Esophagus squamous epithelium (tissue), 4 donors: ENCODE measurements around the gene JUND.

ENCODE experiments used
- POLR2A ChIP-seq, 4 donors: fragments of 450-650 bp; IDR thresholded peaks; one replicate each; pipeline ENCODE4 v1.6.1; 2017; ENCODE audit warnings: antibody characterized with exemption in 4 of 4, mild to moderate bottlenecking in 4 of 4, moderate library complexity in 3 of 4
- TF ChIP-seq, protein P1 (sequence below), 6 experiments: fragments of 450-650 bp in 4 of 6; fragments of 200-600 bp in 2 of 6; sonication (generic) in 2 of 6; IDR thresholded peaks; one replicate each; pipeline ENCODE4 v1.5.1; 2016 to 2019; ENCODE audit warnings: antibody characterized with exemption in 6 of 6, mild to moderate bottlenecking in 4 of 6, moderate library complexity in 4 of 6

DNA sequence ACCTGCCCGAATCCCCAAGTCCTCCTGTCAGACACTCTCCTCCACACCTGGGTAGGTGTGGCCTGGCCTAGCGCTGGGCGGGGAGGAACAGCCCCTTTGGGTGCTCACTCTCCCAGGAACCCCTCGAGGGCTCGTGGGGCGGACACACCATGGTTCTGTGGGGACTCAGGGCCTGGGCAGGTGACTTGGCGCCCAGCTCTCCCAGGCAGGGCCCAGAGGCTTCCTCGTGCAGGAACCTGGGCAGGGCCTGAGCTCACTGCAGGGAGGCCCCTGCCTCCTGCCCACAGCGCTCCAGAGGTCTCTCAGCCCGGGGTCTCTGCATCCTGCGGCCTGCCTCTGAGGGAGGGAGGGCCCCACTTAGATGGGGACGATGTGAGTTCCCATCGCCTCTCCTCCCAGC is 29.5 kb upstream of the JUND start:
- TF ChIP-seq, protein P1, sequence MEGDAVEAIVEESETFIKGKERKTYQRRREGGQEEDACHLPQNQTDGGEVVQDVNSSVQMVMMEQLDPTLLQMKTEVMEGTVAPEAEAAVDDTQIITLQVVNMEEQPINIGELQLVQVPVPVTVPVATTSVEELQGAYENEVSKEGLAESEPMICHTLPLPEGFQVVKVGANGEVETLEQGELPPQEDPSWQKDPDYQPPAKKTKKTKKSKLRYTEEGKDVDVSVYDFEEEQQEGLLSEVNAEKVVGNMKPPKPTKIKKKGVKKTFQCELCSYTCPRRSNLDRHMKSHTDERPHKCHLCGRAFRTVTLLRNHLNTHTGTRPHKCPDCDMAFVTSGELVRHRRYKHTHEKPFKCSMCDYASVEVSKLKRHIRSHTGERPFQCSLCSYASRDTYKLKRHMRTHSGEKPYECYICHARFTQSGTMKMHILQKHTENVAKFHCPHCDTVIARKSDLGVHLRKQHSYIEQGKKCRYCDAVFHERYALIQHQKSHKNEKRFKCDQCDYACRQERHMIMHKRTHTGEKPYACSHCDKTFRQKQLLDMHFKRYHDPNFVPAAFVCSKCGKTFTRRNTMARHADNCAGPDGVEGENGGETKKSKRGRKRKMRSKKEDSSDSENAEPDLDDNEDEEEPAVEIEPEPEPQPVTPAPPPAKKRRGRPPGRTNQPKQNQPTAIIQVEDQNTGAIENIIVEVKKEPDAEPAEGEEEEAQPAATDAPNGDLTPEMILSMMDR (IDR thresholded peaks at IDR 0.05): no peak
- TF ChIP-seq POLR2A (IDR thresholded peaks at IDR 0.05): no peak
